Right atrium auricular region (tissue), 2 donors: ENCODE data around the gene MICALL2. TPM values are rescaled to one million over a fixed set of nuclear protein-coding genes. Genes with fewer than 3 reads are reported as not detected.
"Not testable (repeated sequence)": the region's sequence is repeated elsewhere in the genome, so short reads cannot be mapped to it uniquely, and the experiment has no call there.

Experiments used
- DNase-seq: peaks from one replicate; pipeline ENCODE4 v3.0.0-alpha.2; 2019; ENCODE audit warnings: low spot score
- H3K27ac ChIP-seq, 2 donors: fragments of 200-600 bp; sonication (generic); 1 replicate in 1 of 2; 2 replicates in 1 of 2; pipeline ENCODE4 v1.5.1; 2016 to 2019
- H3K27me3 ChIP-seq, 2 donors: fragments of 200-600 bp; sonication (generic); one replicate each; pipeline versions ENCODE4 v1.5.1 to v1.6.0; 2017 to 2019
- H3K36me3 ChIP-seq: fragments of 200-600 bp; sonication (generic); one replicate; pipeline ENCODE4 v1.5.1; 2016
- H3K4me1 ChIP-seq, 2 donors: fragments of 200-600 bp; sonication (generic); one replicate each; pipeline versions ENCODE4 v1.5.1 to v1.6.0; 2017 to 2019
- H3K4me3 ChIP-seq, 2 donors: fragments of 200-600 bp; sonication (generic); 1 replicate in 1 of 2; 2 replicates in 1 of 2; pipeline ENCODE4 v1.5.1; 2017 to 2019; ENCODE audit warnings: mild to moderate bottlenecking in 1 of 2, moderate library complexity in 1 of 2
- H3K9me3 ChIP-seq, 2 donors: fragments of 200-600 bp; sonication (generic); one replicate each; pipeline ENCODE4 v1.5.1; 2019
- total RNA-seq, 2 donors: library from RNA; depleted of rRNA; stranded (reverse); fragments of >200 nt; gene quantifications; one replicate each; pipeline ENCODE4 v1.1.0, GENCODE V29; 2016
- TF ChIP-seq, protein P1 (sequence below), 2 donors: fragments of 200-600 bp; sonication (generic); IDR thresholded peaks; one replicate each; pipeline ENCODE4 v1.5.1; 2019; ENCODE audit warnings: antibody characterized with exemption in 2 of 2

The MICALL2 gene
- total RNA-seq, 2 donors from 2014 or later = 3.6 to 9.4 TPM

DNA sequence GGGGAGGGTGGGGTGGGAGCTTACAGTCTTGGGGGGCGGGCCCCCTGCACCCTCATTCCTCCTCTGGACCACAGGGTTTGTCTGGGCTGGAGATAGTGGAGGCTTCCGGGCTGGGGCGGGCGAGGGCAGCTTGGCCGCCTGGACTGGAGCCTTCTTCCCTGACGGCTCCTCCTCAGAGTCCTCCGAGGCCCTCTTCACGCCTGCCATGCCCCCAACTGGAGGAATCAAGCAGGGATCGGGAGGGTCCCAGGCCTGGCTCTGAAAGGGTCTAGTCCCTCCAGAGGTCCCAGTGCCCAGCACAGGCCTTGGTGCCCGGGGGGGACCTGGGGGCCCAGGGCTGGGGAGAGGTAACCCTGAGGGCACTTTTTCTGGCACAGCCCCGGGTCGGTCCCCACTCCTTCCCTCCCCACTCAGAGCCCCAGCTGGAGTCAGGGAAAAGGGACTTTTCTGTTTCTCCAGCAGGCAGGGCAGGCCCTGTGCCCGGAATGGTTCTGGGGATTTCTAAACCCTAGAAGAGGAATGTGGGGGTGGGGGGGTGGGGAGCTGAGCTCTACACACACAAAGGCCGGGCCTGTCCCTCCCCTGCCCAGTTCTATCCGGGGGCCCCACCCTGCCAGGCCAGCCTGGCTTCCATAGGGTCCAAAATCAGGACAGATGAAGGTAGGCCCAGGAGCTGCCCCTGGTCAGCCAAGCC, 11.6 kb downstream of the MICALL2 start:
- Histone ChIP-seq H3K27me3 (no peaks in the 10 kb centered on the region), H3K4me3 (no peak overlapping the region), H3K27ac (peak overlapping the region in 1 of 2 donors; percentile 11), H3K9me3 (no peaks in the 10 kb centered on the region), H3K36me3 (no peaks in the 10 kb centered on the region), H3K4me1 (peaks cover 0 to 7% of the 10 kb centered on the region in 2 donors)
- TF ChIP-seq, protein P1, sequence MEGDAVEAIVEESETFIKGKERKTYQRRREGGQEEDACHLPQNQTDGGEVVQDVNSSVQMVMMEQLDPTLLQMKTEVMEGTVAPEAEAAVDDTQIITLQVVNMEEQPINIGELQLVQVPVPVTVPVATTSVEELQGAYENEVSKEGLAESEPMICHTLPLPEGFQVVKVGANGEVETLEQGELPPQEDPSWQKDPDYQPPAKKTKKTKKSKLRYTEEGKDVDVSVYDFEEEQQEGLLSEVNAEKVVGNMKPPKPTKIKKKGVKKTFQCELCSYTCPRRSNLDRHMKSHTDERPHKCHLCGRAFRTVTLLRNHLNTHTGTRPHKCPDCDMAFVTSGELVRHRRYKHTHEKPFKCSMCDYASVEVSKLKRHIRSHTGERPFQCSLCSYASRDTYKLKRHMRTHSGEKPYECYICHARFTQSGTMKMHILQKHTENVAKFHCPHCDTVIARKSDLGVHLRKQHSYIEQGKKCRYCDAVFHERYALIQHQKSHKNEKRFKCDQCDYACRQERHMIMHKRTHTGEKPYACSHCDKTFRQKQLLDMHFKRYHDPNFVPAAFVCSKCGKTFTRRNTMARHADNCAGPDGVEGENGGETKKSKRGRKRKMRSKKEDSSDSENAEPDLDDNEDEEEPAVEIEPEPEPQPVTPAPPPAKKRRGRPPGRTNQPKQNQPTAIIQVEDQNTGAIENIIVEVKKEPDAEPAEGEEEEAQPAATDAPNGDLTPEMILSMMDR (IDR thresholded peaks at IDR 0.05) = no peak
- no peak for DNase-seq

DNA sequence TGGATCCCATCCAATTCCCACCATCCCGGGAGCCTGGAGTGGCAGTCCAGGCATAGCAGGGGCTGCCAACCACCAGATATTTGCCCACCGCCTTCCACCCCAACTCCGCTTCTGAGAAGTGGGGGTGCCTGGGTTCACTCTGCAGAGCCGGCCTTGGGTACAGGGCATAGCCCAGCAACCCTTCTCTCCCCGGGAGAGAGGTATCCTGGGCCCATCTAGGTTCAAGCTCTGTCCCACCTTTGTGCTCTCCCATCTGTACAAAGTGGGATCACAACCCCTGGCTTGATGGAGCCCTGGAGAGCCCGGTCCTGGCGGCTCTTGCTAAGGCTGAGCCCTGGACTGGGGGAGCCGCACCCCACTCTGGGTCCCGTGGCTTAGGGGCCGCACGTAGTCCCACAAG, 12.2 kb downstream of the MICALL2 start:
- TF ChIP-seq, protein P1 (IDR thresholded peaks at IDR 0.05) = no peak
- Histone ChIP-seq H3K4me3 (no peak overlapping the region), H3K9me3 (no peaks in the 10 kb centered on the region), H3K27ac (peak overlapping the region in 1 of 2 donors; percentile 11), H3K27me3 (no peaks in the 10 kb centered on the region), H3K36me3 (no peaks in the 10 kb centered on the region), H3K4me1 (peaks cover 0 to 7% of the 10 kb centered on the region in 2 donors)
- no peak for DNase-seq

DNA sequence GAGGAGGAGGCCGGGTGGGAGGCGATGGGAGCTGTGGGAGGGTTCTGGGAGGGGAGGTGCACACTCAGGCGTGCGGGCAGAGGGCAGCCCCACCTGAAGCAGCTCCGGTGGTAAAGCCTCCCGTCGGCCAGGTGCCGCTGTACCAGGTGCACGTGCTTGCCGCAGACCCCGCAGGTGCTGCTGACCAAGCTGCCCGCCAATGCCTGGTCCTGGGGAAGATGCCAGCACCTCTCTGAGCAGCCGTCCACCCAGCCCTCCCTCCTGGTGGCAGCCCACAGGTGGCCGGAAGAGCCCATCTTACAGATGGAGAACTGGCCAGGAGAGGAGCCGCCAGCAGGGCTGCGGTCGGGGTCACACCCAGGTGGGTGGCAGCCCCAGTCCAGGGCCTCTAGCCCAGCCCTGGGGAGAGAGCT, 12.6 kb downstream of the MICALL2 start:
- Histone ChIP-seq H3K9me3 (no peaks in the 10 kb centered on the region), H3K27ac (no peak overlapping the region), H3K4me1 (peaks cover 0 to 7% of the 10 kb centered on the region in 2 donors), H3K27me3 (no peaks in the 10 kb centered on the region), H3K36me3 (peaks cover 4% of the 10 kb centered on the region), H3K4me3 (no peak overlapping the region)
- TF ChIP-seq, protein P1 (IDR thresholded peaks at IDR 0.05) = no peak
- DNase-seq = no peak

DNA sequence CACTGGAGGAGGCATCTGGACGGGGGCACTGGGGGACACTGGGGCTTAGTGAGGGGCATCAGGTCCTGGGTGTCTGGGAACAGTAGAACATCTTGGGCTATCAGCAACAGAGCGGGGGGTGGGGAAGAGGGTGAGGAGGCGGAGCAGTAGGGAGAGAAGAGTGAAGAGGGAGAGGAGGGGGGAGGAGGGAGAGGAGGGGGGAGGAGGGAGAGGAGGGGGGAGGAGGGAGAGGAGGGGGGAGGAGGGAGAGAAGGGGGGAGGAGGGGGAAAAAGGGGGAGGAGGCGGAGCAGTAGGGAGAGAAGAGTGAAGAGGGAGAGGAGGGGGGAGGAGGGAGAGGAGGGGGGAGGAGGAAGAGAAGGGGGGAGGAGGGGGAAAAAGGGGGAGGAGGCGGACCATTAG, 13.2 kb downstream of the MICALL2 start:
- DNase-seq, H3K27ac ChIP-seq, H3K27me3 ChIP-seq, H3K9me3 ChIP-seq, H3K4me1 ChIP-seq, H3K36me3 ChIP-seq, H3K4me3 ChIP-seq: not testable (repeated sequence)

DNA sequence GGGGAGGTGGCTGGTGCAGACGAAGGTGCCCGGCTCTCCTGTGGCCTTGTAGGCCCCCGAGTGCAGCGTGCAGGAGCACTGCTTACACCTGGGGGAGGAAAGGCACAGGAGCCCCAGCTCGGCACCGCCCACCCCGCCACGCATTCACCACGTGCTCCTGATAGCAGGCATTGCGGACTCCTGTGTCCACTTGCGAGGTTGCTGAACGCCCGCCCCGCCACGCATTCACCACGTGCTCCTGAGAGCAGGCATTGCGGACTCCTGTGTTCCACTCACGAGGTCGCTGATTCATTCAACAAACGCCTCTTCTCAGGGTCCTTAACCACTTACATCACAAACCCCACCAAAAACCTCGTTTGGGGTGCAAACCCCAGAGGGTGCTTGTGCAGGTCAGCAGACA, 13.9 kb downstream of the MICALL2 start:
- no peak overlapping the region for H3K4me3 ChIP-seq
- TF ChIP-seq, protein P1 (IDR thresholded peaks at IDR 0.05) = no peak
- peaks cover 7% of the 10 kb centered on the region for H3K36me3 ChIP-seq
- H3K9me3 ChIP-seq = no peaks in the 10 kb centered on the region
- H3K27me3 ChIP-seq = no peaks in the 10 kb centered on the region
- H3K27ac ChIP-seq = no peak overlapping the region
- H3K4me1 ChIP-seq = peaks cover 0 to 7% of the 10 kb centered on the region in 2 donors
- no peak for DNase-seq

DNA sequence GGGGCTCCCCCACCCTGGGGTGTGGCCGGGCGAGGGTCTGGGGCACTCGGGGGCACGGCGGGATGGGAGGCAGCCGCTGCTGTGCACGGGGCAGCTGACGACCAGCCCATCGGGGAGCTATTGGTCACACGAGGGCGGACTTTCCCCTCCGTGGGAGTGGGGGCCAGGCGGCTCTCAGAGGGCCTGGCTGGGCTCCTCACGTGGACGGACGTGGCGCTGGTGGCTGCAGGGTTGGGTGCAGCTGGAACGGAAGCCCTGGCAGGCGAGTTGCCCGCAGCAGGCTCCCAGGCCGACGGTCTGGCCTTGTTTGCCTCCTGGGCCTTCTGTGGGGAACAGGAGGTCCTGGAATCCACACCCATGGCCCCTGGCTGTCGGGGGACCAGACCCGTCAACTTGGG, 14.3 kb downstream of the MICALL2 start:
- Histone ChIP-seq H3K36me3 (peaks cover 7% of the 10 kb centered on the region), H3K4me3 (no peak overlapping the region), H3K27me3 (no peaks in the 10 kb centered on the region), H3K27ac (no peak overlapping the region), H3K4me1 (peaks cover 0 to 7% of the 10 kb centered on the region in 2 donors), H3K9me3 (no peaks in the 10 kb centered on the region)
- TF ChIP-seq, protein P1 (IDR thresholded peaks at IDR 0.05) = no peak
- DNase-seq = no peak
